ENCODE data around the gene CHCHD6.

Gene CHCHD6

GRCh38 chr3:126663257-126663656, 40.8 kb upstream of the CHCHD6 start:
- no peak overlapping the region for H3K27ac ChIP-seq (ENCODE audit: insufficient read depth, low read length, poor library complexity, severe bottlenecking)
- H3K27me3 ChIP-seq (replicated peaks; ENCODE audit: control insufficient read depth, insufficient read depth, low read length, poor library complexity, severe bottlenecking), result peaks cover 3% of the 10 kb centered on the region
- no peaks in the 10 kb centered on the region for H3K4me1 ChIP-seq (ENCODE audit: control insufficient read depth, insufficient read depth, low read length, poor library complexity, severe bottlenecking)
- H3K9me3 ChIP-seq (ENCODE audit: control insufficient read depth, low read length), result no peaks in the 10 kb centered on the region
- no peaks in the 10 kb centered on the region for H3K36me3 ChIP-seq (ENCODE audit: control insufficient read depth, insufficient read depth, low read length)
- DNase-seq, result no peak
- no peak overlapping the region for H3K4me3 ChIP-seq (ENCODE audit: insufficient read depth, low read depth, low read length, poor library complexity, severe bottlenecking)

- peaks cover 3% of the 10 kb centered on the region for H3K27me3 ChIP-seq (replicated peaks; ENCODE audit: control insufficient read depth, insufficient read depth, low read length, poor library complexity, severe bottlenecking)
Observed at GRCh38 chr3:126663750-126664149, 40.3 kb upstream of the CHCHD6 start.

GRCh38 chr3:126664591-126665214, 39.3 kb upstream of the CHCHD6 start:
- no peak for DNase-seq
- Histone ChIP-seq H3K36me3 (ENCODE audit: control insufficient read depth, insufficient read depth, low read length) (no peaks in the 10 kb centered on the region), H3K27ac (ENCODE audit: insufficient read depth, low read length, poor library complexity, severe bottlenecking) (no peak overlapping the region), H3K4me3 (ENCODE audit: insufficient read depth, low read depth, low read length, poor library complexity, severe bottlenecking) (no peak overlapping the region), H3K27me3 (replicated peaks; ENCODE audit: control insufficient read depth, insufficient read depth, low read length, poor library complexity, severe bottlenecking) (peaks cover 3% of the 10 kb centered on the region), H3K4me1 (ENCODE audit: control insufficient read depth, insufficient read depth, low read length, poor library complexity, severe bottlenecking) (no peaks in the 10 kb centered on the region), H3K9me3 (ENCODE audit: control insufficient read depth, low read length) (no peaks in the 10 kb centered on the region)

More at GRCh38 chr3:126663750-126664149, 40.3 kb upstream of the CHCHD6 start:
- Histone ChIP-seq H3K4me3 (ENCODE audit: insufficient read depth, low read depth, low read length, poor library complexity, severe bottlenecking) (no peak overlapping the region), H3K36me3 (ENCODE audit: control insufficient read depth, insufficient read depth, low read length) (no peaks in the 10 kb centered on the region), H3K27ac (ENCODE audit: insufficient read depth, low read length, poor library complexity, severe bottlenecking) (no peak overlapping the region), H3K9me3 (ENCODE audit: control insufficient read depth, low read length) (no peaks in the 10 kb centered on the region), H3K4me1 (ENCODE audit: control insufficient read depth, insufficient read depth, low read length, poor library complexity, severe bottlenecking) (no peaks in the 10 kb centered on the region)
- DNase-seq, result no peak

- no peaks in the 10 kb centered on the region for H3K4me1 ChIP-seq (ENCODE audit: control insufficient read depth, insufficient read depth, low read length, poor library complexity, severe bottlenecking)
- no peaks in the 10 kb centered on the region for H3K9me3 ChIP-seq (ENCODE audit: control insufficient read depth, low read length)
- no peak overlapping the region for H3K4me3 ChIP-seq (ENCODE audit: insufficient read depth, low read depth, low read length, poor library complexity, severe bottlenecking)
- no peaks in the 10 kb centered on the region for H3K36me3 ChIP-seq (ENCODE audit: control insufficient read depth, insufficient read depth, low read length)
- H3K27ac ChIP-seq (ENCODE audit: insufficient read depth, low read length, poor library complexity, severe bottlenecking), result no peak overlapping the region
- no peak for DNase-seq
- H3K27me3 ChIP-seq (replicated peaks; ENCODE audit: control insufficient read depth, insufficient read depth, low read length, poor library complexity, severe bottlenecking), result peaks cover 3% of the 10 kb centered on the region
Observed at GRCh38 chr3:126665221-126665936, 38.7 kb upstream of the CHCHD6 start.

- no peak overlapping the region for H3K27ac ChIP-seq (ENCODE audit: insufficient read depth, low read length, poor library complexity, severe bottlenecking)
- H3K27me3 ChIP-seq (replicated peaks; ENCODE audit: control insufficient read depth, insufficient read depth, low read length, poor library complexity, severe bottlenecking), result no peaks in the 10 kb centered on the region
- no peaks in the 10 kb centered on the region for H3K4me1 ChIP-seq (ENCODE audit: control insufficient read depth, insufficient read depth, low read length, poor library complexity, severe bottlenecking)
- DNase-seq, result no peak
- no peak overlapping the region for H3K4me3 ChIP-seq (ENCODE audit: insufficient read depth, low read depth, low read length, poor library complexity, severe bottlenecking)
- no peaks in the 10 kb centered on the region for H3K36me3 ChIP-seq (ENCODE audit: control insufficient read depth, insufficient read depth, low read length)
- H3K9me3 ChIP-seq (ENCODE audit: control insufficient read depth, low read length), result no peaks in the 10 kb centered on the region
Observed at GRCh38 chr3:126665959-126666657, 37.9 kb upstream of the CHCHD6 start.

GRCh38 chr3:126666658-126667528, 37.1 kb upstream of the CHCHD6 start:
- Histone ChIP-seq H3K36me3 (ENCODE audit: control insufficient read depth, insufficient read depth, low read length) (no peaks in the 10 kb centered on the region), H3K4me3 (ENCODE audit: insufficient read depth, low read depth, low read length, poor library complexity, severe bottlenecking) (no peak overlapping the region), H3K4me1 (ENCODE audit: control insufficient read depth, insufficient read depth, low read length, poor library complexity, severe bottlenecking) (no peaks in the 10 kb centered on the region), H3K27me3 (replicated peaks; ENCODE audit: control insufficient read depth, insufficient read depth, low read length, poor library complexity, severe bottlenecking) (no peaks in the 10 kb centered on the region), H3K9me3 (ENCODE audit: control insufficient read depth, low read length) (no peaks in the 10 kb centered on the region), H3K27ac (ENCODE audit: insufficient read depth, low read length, poor library complexity, severe bottlenecking) (no peak overlapping the region)
- no peak for DNase-seq

GRCh38 chr3:126667631-126668449, 36.2 kb upstream of the CHCHD6 start:
- Histone ChIP-seq H3K4me1 (ENCODE audit: control insufficient read depth, insufficient read depth, low read length, poor library complexity, severe bottlenecking) (no peaks in the 10 kb centered on the region), H3K27ac (ENCODE audit: insufficient read depth, low read length, poor library complexity, severe bottlenecking) (no peak overlapping the region), H3K36me3 (ENCODE audit: control insufficient read depth, insufficient read depth, low read length) (no peaks in the 10 kb centered on the region), H3K4me3 (ENCODE audit: insufficient read depth, low read depth, low read length, poor library complexity, severe bottlenecking) (no peak overlapping the region), H3K27me3 (replicated peaks; ENCODE audit: control insufficient read depth, insufficient read depth, low read length, poor library complexity, severe bottlenecking) (no peaks in the 10 kb centered on the region), H3K9me3 (ENCODE audit: control insufficient read depth, low read length) (no peaks in the 10 kb centered on the region)
- DNase-seq, result no peak

GRCh38 chr3:126668450-126669401, 35.3 kb upstream of the CHCHD6 start:
- DNase-seq, result no peak
- Histone ChIP-seq H3K9me3 (ENCODE audit: control insufficient read depth, low read length) (no peaks in the 10 kb centered on the region), H3K4me3 (ENCODE audit: insufficient read depth, low read depth, low read length, poor library complexity, severe bottlenecking) (no peak overlapping the region), H3K4me1 (ENCODE audit: control insufficient read depth, insufficient read depth, low read length, poor library complexity, severe bottlenecking) (no peaks in the 10 kb centered on the region), H3K27ac (ENCODE audit: insufficient read depth, low read length, poor library complexity, severe bottlenecking) (no peak overlapping the region), H3K27me3 (replicated peaks; ENCODE audit: control insufficient read depth, insufficient read depth, low read length, poor library complexity, severe bottlenecking) (no peaks in the 10 kb centered on the region), H3K36me3 (ENCODE audit: control insufficient read depth, insufficient read depth, low read length) (no peaks in the 10 kb centered on the region)

All from effector memory CD4-positive, alpha-beta T cell (primary cell).